Cortex of kidney (tissue), 1 donor: ENCODE data around the gene TMEM170B.
A peak's percentile ranks its signal among the peaks of the same experiment; 100 is the strongest.

Experiments used
- DNase-seq: peaks from one replicate; lab custom pipeline; 2025; lab: John Stamatoyannopoulos, UW

TMEM170B gene, protein sequence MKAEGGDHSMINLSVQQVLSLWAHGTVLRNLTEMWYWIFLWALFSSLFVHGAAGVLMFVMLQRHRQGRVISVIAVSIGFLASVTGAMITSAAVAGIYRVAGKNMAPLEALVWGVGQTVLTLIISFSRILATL

DNA sequence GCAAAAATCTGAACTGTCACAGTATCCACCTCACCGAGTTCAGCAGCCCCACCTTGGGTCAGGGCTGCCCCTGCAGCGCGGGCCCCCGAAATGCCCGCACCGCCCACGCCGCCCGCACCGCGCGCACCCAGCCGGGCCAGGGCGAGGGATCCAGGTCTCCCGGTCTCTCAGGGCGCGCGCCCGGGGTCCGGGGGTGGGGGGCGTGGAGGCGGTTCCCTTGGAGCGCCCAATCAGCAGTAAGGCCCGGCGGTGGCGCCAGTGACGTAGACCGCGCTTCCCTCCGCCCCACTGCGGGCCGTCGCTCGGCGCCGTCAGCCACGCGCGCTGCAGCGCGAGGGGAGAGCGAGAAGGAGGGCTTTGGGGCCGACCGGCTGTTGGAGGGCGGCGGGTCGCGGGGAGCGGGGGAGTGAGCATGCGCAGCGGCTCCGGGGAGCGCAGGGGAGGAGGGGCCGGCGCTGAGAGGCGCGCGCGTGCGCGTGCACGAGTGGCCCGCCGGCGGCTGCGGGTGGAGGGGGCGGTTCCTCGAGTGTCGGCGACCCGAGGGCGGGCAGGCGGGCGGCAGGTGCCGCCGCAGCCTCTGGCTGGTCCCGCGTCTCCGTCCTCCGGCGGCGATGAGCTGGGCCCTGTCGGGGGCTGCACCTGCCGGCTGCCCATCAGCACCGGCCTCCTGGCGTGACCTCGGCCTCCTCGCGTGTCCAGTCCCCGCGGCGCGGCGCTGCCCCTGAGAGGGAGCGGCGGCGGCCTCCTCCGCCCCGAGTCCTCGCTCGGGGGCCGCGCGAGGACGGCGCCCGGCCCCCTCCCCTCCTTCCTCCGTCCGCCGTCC lies at the start of gene TMEM170B:
Gene TMEM170B, plus strand, starts transcription at position 521 of the 823 bp plus-strand sequence. CDS start 529 bp downstream, outside the sequence.
- peak; percentile 49 for DNase-seq

DNA sequence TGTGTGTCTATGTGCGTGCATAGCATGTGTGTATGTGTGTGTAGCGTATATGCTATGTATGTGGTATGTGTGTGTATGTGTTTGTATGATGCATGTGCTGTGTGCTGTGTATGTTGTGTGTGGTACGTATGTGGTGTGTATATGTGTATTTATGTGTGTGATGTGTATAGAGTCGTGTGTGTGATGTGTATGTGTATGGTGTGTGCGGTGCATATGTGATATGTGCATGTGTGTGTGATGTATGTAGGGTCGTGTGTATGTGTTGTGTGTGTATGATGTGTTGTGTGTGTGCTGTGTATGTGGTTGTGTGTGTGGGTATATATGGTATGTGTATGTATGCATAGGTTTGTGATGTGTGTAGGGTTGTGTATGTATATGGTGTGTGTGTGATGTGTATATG lies 46.6 kb upstream of the TMEM170B start:
- DNase-seq, result no peak

DNA sequence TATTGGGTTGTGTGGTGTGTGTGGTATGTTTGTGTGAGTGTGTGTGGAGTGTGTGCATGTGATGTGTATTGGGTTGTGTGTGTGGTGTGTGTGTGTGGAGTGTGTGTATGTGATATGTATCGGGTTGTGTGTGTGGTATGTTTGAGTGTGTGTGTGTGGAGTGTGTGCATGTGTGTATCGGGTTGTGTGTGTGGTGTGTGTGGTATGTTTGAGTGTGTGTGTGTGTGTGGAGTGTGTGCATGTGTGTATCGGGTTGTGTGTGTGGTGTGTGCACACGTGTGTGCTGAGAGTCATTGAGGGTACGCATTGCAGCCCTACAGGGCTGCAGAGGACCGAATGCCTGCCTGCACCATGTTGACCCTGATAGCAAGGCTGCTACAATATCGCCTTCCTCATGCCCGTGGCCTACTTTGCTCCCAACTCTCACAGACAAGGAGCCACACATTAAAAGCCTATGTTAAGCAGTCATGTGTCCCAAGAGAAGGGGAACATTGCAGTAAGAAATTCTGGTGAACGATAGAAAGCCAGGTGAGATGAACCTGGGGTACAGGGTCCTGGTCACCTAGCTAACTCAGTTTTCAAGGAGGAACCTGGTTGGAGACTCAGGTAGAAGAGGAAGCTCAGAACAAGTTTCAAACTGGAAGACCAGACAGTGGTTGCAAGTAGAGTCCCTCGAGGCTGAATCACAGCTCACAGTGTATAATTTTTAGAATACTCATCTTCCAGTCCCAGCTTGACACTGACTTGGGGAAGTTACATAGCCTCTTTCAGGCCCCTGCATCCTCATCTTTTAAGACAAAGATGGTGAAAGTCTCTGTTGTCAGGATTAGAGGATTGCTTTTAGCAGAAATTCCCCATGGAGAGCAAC lies 45.7 kb upstream of the TMEM170B start:
- no peak for DNase-seq

DNA sequence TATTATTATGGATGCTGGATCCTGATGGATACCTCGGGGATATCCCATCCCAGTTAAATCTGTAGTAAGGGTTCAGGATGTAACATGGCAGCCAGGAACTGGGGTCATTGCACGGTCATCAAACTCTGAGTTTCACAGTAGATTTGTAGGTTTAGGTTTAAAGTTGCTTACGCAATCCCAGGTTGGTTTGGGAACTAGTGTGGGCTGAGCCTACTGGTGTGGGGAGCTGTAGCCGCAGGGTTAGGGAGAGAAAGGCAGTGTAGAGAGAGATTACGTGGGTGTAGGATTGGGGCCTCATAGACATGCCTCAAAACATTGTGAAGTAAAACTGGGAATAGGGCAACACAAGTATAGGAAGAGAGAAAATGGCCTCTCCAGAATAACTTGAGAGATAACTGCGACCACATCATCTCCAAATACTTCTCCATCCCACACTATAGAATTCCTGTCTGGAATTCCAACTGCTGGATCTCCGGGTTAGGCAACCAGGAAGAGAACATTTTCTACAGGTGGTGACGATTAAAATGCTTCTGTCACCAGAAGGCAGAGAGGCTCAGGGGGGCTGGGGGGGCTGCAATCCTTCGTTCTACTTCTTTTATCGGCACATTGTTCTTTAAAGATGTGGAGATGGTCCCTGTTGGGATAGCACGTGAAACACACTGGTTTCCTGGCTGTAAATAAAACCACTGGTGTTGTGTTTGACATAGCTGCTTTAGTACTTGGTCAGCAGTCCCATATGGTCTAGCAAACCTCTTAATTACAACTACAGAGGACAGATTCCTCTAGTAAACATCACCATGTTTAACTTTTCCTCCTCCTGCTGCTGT lies 44.9 kb upstream of the TMEM170B start:
- DNase-seq, result no peak

DNA sequence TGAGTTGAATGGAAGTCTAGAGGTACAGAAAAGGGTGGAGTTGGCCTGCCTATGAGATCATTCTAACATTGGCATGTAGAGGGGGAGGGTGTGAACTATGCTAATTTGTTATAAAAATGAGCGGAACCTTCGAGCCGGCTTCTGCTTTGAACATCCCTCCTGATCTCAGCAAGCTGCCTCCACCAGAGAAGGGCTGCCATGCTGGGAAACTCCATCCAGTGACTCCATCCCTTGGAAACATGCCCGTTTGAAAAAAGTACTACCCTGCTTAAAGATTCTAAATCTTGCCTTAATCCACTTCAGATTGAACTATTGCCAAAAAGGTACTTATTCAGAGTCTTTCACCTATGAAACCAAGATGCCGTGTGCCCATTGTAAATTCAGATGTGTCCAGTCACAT lies 43.6 kb upstream of the TMEM170B start:
- DNase-seq, result no peak

DNA sequence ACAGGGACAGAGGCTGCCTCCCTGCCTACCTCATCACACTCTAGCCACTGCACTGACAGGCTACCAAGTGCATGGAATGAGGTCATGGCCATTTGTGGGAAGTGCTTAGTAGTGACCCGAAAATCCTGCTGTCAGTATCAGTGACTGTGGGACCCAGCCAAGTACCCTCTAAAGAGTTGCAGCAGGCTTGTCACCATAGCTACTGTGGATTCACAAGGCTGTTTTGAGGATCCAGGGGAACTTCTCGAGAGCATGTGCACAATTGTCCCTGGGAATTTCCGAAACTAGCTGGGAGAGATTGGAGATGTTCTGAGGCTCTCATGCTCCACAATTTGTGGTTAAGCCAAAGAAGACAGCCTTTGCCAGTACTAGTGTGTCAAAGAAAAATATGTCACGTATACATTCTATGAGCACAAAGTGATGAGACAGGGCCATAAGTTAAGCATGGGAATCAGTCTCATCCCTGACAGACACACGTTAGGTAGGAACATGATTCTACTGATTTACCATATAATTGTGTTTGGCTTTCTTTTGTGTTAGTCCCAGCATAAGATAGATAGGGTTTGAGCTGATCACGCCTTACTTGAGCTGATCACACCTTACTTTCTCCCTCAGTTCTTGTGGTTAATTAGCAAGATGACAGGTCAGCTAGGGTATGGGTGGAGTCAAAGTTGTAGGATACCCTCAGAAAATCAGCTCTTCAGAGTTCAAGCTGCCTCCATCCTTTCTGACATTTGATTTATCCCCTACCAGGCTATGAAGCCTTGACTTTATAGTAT lies 42.6 kb upstream of the TMEM170B start:
- no peak for DNase-seq

DNA sequence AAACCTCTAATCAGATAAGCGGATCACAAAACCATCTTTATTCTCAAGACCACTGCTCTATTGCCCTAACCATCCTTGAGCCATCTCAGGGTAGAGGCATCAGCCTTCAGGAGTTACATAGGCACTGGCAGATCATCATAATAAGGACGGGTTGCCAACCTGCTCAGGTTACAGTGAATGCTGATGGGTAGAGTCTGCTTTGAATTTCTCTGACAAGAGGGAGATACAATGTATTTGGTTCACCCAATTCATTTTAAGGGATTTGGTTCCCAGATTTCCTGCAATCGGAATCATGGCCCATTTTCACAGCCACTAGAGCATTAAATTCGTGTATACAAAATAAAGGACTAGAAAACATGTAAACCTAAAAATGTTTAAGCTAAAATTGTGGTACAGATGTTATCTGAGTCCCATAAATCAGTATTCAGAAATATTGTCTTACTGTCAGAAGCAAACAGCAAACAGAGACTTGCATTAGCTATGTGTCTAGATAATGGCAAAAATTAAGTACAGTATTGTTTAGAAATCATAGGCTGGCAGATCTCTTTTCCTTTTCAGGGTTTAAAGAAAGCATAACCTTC lies 41.9 kb upstream of the TMEM170B start:
- DNase-seq, result no peak

DNA sequence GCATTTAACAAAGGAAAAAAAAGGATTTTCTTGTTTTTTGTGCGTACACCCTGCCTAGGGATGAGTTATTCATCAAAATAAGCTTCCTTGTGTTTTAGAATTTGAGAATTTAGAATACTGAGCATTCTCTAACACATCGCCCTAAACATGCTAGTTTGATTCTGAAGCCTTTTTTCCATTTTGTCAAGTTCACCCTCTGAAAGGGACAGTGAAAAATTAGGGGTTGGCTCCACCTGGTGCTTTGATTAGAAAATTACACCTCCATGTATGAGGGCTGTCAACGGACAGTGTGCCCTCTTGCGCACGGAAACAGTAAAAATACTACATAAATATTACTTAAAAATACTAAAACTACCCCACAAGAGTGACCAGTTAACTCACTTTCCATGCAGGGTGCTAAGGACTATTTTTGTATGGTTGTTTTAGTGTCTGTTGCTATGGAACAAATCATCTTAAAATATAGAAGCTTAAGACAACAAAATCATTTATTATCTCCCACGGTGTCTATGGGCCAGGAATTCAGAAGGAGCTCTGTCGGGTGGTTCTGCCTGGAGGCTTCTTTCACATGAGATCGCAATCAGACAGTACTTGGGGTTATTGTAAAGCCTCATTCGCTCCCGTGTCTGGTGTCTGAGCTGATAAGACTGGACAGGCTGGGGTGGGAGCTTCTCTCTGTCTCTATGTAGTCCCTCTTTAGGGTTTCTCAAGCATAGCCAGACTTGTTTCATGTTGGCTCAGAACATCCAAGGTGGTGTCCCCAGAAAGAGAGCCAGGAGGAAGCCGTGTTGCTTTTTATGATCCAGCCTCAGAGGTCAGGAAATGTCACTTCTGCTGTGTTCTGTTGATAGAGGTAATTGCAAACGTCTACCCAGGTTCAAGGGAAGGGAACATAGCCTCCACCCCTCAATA lies 41.1 kb upstream of the TMEM170B start:
- no peak for DNase-seq

DNA sequence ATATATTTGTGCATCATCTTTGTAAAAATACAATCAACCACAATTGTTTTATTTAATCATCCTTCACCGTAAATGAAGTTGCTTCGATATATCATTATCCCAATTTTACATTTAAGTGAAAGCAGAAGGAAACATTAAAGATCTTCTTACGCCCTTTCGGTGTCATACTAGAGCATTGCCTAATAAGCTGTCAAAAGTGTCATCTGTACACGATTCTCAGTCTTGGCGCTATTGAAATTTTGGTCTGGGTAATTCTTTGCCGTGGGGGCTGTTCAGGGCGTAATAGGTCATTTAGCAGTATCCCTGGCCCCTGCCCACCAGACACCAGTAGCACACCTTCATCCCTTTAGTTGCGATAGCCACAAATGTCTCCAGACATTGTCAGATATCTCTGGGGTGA lies 40.4 kb upstream of the TMEM170B start:
- DNase-seq, result no peak

DNA sequence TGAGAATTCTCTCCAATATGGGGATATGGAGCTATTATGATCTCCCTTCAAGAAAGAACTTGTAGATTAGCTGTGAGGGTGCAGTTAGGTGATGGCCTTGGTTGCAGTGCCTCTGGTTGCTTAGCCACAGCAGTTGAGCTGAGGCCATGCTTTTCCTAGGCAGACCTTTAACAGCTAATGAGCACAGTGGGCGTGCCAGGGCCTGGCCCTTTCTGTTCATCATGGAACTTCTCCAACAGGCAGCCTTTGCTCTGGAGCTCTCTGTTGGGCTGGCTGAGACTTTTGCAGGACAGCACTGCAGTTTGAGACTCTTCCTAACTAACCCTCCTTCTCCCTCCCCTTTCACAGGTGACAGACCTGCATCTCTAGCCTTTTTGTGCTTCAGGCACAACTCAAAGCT lies 39.7 kb upstream of the TMEM170B start:
- no peak for DNase-seq

DNA sequence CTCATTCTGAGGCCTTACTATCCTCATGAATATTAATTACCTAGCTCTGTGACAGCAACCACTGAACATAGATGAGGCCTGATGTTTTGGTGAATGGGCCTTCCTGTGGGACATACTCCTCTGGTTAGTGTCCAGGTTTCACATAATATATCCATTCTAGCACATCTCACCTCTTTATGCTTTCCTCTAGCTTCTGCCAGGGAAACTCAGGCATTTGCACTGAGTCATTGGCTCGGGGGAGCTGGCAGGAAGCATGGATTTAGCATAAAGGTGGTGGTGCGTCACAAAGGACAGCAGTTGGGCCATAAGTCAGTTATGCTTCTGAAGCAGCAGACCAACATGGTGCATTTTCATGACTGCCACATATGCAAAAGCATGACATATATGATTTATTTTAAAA lies 37.5 kb upstream of the TMEM170B start:
- no peak for DNase-seq

DNA sequence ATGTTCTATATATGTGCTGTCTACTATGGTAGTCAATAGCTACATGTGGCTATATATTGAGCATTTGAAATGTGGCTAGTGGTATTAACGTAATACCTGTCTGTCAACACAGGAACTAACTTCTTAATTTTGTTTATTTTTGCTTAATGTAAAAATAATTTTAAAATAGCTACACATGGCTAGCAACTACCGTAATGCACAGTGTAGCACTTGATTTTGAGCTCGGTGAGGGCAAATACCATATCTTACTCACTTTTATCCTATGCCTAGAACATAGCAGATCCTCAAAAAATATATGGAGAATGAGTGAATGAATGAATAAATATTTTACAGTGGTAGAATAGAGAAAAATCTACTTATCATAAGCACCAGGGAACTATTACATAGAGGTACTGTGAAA lies 28.1 kb upstream of the TMEM170B start:
- DNase-seq, result no peak

DNA sequence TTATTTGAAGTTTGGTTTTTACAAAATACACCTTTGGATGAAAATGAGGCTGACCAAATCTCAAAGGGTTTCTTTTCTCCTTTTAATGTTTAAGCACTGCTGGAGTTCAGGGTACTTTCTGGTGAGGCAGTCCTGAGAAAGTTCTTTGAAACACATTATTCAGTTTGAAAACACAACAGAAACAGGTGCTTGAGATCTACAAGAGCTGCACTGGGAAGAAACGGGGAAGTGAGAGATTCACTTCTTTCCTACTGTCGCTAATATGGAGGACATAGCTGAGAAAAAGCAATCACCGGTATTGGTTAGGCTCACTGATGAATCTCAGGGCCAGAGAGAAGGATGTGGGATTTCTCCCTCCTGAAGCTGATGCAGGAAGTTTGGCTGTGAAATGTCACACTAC lies 22.9 kb upstream of the TMEM170B start:
- DNase-seq, result no peak

DNA sequence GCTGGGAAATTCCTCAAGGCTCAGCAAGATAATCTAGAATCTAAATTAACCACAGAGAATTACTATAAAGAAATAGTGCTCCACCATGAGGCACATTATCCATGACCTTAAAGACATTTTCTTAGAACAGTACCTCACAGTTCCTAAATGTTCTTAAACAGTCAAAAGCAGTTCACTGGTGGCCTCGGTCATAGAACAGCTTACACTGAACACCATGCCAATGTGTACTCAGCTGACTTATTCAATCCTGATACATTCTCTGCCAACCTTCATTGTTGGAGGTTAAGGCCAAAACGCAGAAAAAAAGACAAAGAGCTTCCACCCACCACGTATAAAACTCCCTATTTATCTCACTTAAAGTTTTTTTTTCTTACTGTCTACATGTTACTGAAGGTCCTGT lies 21.8 kb upstream of the TMEM170B start:
- DNase-seq, result no peak

DNA sequence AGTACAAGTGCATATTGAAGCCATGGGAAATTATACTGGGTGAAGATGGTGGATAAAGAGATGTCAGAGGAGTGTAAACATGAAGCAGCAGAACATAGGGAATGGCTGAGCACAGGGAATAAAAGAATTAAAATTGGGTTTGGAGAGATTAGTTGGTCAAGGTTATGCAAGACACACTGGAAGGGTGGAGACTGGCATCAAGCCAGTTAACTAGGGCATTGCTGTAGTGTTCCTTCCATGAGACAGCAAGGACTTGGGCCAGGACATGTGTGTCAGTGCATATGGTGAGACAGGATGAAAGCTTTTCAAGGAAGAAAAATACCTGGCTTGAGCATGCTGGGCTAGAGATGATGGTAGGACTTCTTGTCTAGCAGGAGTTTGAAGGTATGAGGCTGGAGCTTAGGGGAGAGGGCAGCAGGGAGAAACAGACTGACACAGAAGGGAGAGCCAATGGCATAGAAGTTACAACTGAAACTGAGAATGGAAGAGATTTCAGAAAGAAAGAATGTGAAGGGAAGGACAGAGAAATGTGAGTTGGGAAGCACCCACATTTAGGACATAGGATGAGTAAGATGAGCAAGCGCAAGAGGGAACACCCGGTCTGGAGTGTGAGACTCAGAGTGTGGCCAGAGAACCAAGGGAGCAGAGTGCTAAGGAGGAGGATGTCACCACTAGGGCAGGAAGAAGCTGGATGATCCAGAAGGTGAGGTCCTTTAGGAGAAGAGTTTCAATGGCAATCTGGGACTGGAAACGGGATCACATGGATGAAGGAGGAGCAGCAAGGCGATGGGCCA lies 14.5 kb upstream of the TMEM170B start:
- DNase-seq, result no peak

DNA sequence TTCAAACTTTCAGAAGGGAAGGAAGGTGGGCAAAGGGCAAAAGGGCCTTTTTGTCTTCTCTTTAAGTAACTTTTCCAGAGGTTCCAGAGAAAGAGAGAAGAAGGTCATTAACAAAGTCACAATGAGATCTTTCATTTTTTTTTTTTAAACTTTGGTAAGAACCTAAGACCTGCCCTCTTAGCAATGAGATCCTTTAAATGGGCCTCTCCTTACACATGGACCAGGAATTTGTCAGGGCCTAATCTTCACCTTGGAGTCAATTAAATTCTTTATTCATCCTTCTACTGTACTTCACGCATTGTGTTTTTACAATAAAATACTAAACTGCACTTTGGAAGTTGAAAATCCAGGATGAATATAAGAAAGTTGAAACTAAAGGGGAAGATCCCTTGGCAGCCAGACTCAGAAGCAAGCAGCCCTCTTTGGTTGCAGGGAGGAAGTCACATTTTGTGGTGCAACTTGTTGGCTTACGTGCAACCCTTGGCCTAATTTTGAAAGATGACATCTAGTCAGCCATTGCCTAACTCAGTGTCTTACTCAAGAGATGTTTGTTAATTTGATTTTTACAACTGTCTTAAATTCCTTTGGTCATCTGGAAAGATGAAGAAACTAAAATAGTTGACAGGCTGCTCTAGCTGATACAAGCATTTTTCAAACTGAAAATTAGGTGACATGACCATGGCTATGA lies 11.9 kb upstream of the TMEM170B start:
- DNase-seq, result no peak

DNA sequence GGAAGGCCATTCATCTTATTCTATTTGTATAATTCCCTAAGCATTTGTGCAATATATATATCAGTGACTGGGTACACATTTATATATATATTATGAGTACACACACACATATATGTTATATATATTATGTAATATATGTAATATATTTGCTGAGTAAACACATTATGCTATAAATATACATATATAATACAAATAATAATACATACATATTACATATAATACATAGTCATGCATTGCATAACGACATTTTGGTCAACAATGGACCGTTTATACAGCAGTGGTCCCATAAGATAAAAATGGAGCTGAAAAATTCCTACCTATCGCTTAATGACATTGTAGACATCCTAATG lies 11.4 kb upstream of the TMEM170B start:
- DNase-seq, result no peak

DNA sequence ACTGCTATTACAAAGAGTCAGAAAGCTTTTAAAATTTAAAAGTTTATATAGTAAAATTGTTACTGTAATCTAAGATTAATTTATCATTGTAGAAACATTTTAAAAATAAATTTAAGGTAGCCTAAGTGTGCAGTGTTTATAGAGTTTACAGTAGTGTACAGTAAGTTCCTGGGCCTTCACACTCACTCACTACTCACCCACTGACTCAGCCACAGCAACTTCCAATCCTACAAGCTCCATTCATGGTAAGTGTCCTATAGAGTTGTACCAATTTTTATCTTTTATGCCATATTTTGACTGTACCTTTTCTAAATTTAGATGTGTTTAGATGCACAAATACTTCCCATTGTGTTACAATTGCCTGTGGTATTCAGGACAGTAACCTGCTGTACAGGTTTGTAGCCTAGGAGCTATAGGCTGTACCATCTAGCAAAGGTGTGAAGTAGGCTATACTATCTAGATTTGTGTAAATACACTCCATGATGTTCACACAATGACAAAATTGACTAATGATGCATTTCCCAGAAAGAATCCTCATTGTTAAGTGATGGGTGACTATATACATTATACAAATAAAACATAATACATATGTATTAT lies 10.2 kb upstream of the TMEM170B start:
- no peak for DNase-seq
